GM06990 (cell line): ENCODE results near the gene SYNDIG1.

Experiments
- DNase-seq: peaks from one replicate; pipeline ENCODE4 v3.0.0-alpha.2; 2011; ENCODE audit not compliant: insufficient read length; ENCODE audit errors: extremely low read depth
- H3K27me3 ChIP-seq: replicated peaks from 2 replicates; pipeline ENCODE4 v1.6.0; 2011; ENCODE audit warnings: low read length; ENCODE audit not compliant: control insufficient read depth, insufficient read depth
- H3K36me3 ChIP-seq: 2 replicates; pipeline ENCODE4 v1.5.1; 2011; ENCODE audit warnings: low read length; ENCODE audit not compliant: control insufficient read depth, insufficient read depth
- H3K4me3 ChIP-seq: replicated peaks from 2 replicates; pipeline ENCODE4 v1.5.1; 2011; ENCODE audit warnings: low read depth, mild to moderate bottlenecking, control low read depth, low read length
- TF ChIP-seq, protein P1 (sequence below): IDR thresholded peaks from 2 replicates; pipeline ENCODE4 v1.5.1; 2011; ENCODE audit warnings: low read length, control low read depth, mild to moderate bottlenecking, inconsistent platforms; ENCODE audit not compliant: insufficient read depth, poor library complexity, severe bottlenecking

The SYNDIG1 gene

GRCh38 chr20:24695529-24696225 is 226.2 kb downstream of the SYNDIG1 start:
- Histone ChIP-seq H3K36me3 (no peaks in the 10 kb centered on the region), H3K27me3 (peaks cover 2% of the 10 kb centered on the region), H3K4me3 (no peak overlapping the region)
- TF ChIP-seq, protein P1, sequence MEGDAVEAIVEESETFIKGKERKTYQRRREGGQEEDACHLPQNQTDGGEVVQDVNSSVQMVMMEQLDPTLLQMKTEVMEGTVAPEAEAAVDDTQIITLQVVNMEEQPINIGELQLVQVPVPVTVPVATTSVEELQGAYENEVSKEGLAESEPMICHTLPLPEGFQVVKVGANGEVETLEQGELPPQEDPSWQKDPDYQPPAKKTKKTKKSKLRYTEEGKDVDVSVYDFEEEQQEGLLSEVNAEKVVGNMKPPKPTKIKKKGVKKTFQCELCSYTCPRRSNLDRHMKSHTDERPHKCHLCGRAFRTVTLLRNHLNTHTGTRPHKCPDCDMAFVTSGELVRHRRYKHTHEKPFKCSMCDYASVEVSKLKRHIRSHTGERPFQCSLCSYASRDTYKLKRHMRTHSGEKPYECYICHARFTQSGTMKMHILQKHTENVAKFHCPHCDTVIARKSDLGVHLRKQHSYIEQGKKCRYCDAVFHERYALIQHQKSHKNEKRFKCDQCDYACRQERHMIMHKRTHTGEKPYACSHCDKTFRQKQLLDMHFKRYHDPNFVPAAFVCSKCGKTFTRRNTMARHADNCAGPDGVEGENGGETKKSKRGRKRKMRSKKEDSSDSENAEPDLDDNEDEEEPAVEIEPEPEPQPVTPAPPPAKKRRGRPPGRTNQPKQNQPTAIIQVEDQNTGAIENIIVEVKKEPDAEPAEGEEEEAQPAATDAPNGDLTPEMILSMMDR, result no peak
- DNase-seq, result no peak

DNA sequence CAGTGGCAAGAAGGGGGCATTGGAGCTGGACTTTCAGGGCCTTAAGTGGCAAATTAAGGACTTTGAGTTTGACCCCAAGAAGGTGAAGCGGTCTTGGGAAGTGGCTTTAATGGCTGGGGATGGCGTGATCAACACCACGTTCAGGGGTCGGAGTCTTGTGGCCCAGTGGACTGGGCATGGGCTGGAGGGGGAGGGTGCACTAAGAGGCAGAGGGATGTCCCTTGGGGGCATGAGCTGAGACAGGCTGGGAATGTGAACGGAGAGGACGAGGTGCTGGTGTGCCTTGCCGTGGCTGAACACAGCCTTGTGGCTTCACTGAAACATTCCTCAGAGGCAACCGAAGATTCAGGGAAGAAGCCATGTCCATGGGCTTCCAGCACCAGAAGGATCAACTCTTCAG is 227.0 kb downstream of the SYNDIG1 start:
- TF ChIP-seq, protein P1, result no peak
- H3K4me3 ChIP-seq, result no peak overlapping the region
- peaks cover 2% of the 10 kb centered on the region for H3K27me3 ChIP-seq
- DNase-seq, result no peak
- no peaks in the 10 kb centered on the region for H3K36me3 ChIP-seq

DNA sequence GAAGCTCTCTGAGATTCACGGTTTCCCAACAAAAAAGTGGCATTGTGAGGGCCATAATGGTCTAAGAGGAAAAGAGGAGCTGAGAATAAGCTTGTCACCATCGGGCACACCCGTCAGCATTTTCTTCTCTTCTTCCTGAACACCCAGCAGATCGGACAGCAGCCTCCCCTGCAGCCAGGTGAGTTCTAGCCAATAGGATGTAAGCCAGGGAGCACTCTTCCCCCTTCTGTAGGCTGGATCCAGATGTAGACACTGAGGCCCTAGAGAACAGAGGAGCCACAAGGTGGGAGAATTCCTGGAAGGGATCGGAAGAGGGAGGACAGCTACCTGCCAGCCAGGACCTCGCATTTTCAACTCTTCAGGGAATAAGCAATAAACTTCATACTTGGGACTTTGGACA is 228.0 kb downstream of the SYNDIG1 start:
- H3K27me3 ChIP-seq, result peaks cover 2% of the 10 kb centered on the region
- DNase-seq, result no peak

GRCh38 chr20:24698189-24698588 is 228.8 kb downstream of the SYNDIG1 start:
- Histone ChIP-seq H3K27me3 (peaks cover 2% of the 10 kb centered on the region), H3K36me3 (no peaks in the 10 kb centered on the region), H3K4me3 (no peak overlapping the region)
- TF ChIP-seq, protein P1, result no peak
- DNase-seq, result no peak

More for the DNA sequence above, 228.0 kb downstream of the SYNDIG1 start:
- Histone ChIP-seq H3K36me3 (no peaks in the 10 kb centered on the region), H3K4me3 (no peak overlapping the region)
- TF ChIP-seq, protein P1, result no peak

DNA sequence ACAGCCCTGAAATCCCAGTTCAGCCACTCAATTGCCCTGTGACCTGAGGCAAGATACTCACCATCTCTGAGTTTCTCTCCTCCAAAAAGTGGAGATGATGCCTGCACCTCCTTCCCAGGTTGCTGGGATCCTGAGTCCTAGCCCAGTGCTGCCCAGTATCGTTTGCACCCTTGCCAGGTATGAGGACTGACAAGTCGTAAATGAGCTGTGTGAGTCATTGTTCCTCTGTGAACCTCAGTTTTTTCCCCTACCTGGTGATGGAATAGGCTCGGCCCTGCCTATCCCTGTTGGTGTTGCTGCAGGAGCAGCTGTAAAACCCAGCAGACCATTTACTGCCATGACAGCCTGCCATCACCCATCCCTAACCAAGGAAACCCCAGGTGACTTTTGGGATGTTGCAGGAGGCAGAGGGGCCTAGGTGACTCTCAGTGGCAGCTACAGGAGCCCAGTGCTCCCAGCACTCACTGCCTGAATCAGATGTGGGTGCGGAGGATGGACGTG is 229.3 kb downstream of the SYNDIG1 start:
- no peaks in the 10 kb centered on the region for H3K36me3 ChIP-seq
- no peak overlapping the region for H3K4me3 ChIP-seq
- peaks cover 2% of the 10 kb centered on the region for H3K27me3 ChIP-seq
- no peak for DNase-seq
- TF ChIP-seq, protein P1, result no peak
